ENCODE data around the gene MGLL.

The MGLL gene

DNA sequence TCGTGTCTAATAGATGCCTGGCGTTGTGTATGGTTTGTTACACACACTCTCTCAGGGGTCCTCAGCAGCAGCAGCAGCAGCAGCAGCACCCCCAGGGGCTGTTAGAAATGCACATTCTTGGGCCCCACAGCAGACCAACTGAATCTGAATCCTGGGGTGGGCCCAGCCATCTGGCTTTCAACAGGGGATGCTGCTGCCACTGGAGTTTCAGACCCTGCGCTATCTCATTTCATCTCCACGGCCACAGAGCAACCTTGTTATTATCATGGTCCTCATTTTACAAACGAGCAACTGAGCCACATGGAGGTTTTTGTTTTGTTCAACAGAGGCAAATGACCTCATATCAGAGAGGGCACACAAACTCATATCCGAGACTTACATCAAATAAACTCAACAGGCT lies 47.7 kb downstream of the MGLL start:
- DNase-seq (ENCODE audit: low read depth in 3 of 3): no peak

DNA sequence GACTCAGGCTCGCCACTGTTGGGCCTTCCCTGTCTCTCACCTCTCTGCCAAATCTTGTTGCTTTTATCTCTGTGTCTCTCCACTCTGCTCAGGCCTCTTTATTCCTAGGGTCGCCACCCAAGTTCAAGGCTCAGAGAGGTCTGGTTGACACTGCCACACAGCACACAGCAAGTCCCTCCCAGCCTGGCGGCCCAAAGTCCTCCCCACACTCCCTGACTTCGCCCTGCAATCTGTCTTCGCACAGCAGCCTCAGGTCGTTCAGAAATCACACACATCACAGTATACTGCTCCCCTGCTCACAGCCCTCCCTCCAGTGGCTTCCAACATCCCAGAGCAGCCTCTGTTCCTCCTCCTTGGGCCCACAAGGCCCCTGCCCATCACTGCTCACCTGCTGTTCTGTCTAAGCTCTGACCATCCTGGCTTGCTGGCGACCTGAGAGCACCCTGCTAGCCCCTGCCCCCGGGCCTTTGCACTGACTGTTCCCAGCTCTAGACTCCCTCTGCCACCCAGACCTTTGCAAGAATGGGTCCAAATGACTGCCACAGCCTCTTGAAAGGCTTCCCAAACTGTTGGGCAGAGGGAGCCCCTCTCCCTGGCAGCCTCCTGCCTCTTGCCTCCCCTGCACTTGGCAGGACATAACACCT lies 48.4 kb downstream of the MGLL start:
- DNase-seq (ENCODE audit: low read depth in 3 of 3): no peak

DNA sequence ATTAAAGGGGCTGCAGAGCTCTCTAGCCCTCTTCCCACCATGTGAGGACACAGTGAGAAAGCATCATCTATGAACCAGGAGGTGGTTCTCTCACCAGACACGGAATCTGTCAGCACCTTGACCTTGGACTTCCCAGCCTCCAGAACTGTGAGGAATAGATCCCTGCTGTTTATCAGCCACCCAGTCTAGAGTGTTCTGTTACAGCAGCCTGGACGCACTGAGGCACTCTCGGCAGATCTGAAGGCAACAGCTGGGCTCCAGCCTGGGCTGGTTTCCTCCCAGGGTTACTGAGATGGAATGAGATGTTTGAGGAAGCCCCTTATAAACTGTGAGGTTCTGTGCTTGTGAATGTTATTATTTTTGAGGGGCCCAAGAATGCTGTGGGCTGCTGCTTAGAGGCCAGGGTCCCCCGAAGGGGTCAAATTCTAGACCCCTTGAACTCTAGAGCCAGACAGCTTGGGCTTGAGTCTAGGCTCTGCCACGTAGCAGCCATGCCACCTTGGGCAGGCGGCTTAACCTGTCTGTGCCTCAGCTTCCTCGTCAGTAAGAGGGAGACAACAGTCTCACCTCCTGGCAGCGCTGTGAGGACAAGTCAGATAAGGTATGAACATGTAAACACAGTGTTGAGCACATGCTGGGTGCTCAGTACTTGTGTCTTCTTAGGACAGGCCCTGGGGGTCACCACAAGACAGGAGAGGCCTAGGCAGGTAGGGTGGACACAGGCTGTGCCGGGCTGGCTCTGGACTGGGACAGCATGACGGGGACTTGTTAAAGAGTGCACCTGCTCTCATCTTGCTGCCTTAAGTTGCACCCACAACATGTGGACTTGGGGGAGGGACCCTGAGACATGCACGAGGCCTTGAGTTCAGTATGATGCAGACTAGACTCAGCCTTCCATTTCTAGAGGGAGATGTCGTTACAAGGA lies 49.2 kb downstream of the MGLL start:
- DNase-seq (ENCODE audit: low read depth in 3 of 3): no peak

DNA sequence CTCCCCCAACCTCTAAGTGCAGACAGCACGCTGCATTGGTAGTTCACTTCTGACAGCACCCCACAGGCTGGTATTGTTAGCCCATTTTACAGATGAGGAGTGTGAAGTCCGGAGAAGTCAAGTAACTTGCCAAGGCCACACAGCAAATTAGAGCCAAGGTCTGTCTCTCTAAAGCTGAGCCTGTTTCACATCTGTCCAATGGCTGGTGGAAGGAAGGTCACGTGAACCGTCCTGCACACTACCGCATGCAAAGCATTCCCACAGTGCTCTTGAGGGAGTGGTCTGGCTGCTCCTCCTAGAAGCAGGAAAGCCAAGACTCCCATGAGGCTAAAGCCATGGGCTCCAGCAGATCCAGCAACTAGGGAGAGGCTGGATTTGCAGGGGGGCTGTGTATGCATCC lies 50.0 kb downstream of the MGLL start:
- DNase-seq (ENCODE audit: low read depth in 3 of 3): no peak

DNA sequence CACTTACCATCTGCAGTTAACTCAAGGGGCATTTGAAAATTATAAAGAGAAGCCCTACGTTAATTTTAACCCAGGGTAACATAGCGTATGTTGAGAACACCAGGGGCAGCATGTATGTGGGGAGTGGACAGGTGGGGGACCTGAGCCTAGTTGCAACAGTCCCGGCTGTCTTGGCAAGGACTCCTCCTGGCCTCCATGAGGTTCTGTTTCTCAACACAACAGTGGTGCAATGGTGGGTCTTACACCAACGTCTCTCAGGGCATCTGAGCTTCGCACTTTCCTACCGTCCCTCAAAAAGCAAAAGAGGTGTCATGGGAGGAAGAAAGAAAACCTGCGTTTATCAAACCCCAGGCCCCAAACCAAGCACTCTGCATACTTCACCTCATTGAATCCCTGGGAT lies 50.6 kb downstream of the MGLL start:
- DNase-seq (ENCODE audit: low read depth in 3 of 3): no peak

DNA sequence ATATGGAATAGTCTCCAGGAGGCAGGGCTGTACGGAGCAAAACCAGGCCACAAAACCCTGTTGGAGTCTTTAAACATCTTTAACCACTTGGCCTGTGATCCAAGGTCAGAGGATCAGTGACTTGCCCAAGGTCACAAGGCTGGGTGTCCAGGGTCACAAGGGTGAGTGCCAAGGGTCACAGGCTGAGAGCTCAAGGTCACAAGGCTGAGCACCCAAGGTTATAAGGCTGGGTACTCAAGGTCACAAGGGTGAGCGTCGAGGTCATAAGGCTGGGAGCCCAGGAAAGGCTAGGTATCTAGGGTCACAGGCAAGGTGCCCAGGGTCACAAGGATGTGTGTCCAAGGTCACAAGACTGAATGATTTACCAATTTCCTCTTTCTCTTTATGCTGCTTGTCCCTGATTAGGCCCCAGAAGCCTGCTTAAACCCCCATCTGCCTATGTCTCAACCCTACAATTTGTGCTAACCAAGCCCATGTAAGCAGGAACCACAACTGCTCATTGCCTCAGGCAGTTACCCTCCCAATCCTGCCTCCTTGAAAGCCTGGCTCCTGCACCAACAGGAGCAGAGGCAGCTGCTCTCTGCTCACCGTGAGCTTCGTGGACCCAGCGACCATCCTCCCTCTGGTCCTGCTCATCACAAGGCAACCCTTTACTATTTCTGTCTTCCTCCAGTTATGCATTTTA lies 51.5 kb downstream of the MGLL start:
- DNase-seq (ENCODE audit: low read depth in 3 of 3): no peak

DNA sequence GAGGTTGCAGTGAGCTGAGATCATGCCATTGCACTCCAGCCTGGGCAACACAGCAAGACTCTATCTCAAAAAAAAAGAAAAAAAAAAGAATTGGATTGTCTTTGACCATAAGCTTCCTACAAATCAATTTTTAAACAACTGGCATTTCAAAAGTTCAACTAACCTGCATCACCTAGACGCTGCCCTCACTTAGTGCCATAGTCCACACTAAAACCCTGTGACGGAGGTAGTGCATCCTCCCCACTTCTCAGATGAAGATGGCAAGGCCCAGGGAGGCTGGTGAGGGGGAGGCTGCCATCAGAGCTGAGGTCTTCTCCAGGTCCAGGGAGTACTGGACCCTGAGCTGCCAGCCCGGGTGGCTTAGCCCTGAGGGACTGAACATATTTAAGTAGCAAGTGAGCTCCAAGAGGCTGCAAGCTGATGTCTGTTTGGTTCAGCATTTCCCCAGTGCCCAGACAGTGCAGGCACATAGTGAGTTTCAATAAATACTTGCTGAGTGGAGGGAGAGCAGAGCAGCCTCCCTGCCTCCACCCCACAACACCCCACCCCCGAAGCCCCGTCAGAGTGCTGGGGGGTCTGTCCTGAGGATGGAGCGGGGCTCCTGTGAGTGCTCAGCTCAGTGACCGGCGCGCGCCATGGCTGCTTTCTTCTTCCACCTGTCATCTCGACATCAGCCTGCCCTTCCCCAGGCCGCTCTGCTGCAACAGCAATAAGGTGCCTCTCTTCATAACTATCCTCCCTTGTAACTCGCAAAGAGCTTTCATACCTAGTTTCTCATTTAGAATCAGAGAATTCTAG lies 52.8 kb downstream of the MGLL start:
- DNase-seq (ENCODE audit: low read depth in 3 of 3): no peak

DNA sequence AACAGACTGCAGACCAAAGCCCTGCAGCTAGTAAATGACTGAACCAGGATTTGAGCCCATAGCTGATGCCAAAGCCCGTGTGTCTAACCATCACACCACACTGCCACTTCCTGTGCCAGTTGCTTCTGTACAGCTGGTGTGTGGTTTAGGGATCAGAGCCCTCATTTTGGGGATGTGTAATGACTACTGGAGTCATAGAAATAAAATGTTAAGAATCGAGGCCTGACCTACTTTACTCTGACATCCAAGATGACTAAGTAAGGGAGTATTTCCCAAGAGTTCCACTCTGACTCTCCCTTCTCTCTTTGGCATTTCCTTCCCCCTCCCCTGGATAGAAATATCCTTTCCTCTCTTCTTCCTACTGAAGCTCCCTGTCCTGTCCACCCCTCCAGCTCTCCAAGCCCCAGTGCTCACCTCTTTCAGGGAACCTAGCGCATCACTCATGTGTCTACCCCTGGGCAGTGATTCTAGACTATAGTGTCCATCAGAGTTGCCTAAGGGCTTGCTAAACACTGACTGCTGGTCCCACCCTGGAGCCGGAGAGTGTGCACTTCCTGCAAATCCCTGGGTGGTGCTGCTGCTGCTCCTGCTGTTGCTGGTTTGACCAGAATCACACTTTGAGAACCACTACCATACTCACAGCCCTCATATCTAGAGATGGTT lies 53.8 kb downstream of the MGLL start:
- no peak for DNase-seq (ENCODE audit: low read depth in 3 of 3)

DNA sequence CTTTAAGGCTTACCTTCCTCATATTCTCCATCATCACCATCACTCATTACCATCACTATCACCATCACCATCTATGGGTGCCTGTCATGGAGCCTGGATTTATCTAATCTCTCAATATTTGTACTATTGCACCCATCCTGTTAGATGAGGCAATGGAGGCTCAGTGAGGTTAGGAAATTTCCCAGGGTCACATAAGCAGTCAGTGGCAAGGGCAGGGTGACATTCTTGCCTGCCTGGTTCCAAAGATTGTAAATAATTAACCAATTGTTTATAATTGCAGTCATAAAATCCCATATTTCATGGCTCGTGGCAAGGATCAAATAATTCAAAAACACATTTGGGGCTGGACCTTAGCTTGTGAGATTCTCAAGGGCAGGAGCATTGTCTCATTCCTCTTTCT lies 55.2 kb downstream of the MGLL start:
- DNase-seq (ENCODE audit: low read depth in 3 of 3): no peak

DNA sequence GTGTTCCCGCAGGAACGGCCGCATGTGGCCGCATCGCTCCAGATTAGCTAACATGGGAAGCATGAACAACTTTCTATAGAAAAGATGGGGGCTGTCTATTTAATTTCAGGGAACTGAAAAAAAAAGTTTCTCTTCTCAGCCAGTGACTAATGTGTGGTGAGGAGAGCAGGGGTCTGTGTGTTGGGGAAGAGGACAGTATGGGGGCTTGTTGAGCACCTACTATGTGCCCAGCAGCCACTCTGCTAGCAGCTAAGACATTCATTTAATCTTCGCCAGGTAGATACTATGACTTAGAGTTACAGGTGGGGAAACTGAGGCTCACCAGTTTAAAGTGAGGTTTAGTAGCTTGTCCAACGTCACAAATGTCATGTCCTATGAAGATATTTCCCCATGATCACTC lies 56.6 kb downstream of the MGLL start:
- no peak for DNase-seq (ENCODE audit: low read depth in 3 of 3)

DNA sequence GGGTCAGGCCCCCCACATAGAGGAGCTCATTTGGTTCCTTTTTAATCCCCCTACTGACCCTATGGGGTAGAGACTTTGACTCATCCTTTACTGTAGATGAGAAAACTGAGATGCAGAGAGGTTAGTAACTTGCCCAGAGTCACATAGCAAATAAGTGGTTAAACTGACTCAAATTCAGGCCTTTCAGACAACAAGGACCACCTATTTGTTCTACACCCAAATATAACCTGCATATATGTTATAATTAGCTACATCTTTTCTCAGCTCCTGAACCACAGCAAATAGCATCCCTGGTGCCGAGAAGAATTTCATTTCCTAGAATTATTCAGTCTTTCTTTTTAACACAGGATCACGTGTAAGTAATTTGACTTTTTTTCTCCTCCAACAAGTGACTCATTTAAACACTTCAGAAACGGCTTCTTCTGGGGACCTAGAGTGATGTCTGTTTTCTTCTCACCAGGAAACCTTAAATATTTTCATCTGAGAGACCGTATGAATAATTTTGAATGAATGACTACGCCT lies 57.4 kb downstream of the MGLL start:
- DNase-seq (ENCODE audit: low read depth in 3 of 3): no peak

DNA sequence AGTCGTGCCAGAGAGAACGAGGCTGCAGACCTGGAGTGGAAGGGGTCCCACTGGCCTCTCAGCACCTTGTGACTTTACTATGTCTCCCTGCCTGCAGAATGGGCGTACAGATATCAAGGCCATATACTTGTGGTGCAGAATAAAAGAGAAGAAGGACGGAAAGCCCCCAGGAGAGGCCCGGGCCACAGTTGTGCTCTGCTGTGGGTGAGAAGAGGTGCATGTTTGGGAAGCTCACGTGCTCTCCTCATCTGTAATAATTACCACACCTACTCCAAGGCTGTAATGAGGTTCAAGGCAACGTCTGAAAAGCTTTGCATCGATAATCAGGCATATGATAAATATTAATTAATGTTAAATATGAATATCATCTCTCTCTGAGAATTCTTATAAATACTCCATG lies 58.0 kb downstream of the MGLL start:
- no peak for DNase-seq (ENCODE audit: low read depth in 3 of 3)

DNA sequence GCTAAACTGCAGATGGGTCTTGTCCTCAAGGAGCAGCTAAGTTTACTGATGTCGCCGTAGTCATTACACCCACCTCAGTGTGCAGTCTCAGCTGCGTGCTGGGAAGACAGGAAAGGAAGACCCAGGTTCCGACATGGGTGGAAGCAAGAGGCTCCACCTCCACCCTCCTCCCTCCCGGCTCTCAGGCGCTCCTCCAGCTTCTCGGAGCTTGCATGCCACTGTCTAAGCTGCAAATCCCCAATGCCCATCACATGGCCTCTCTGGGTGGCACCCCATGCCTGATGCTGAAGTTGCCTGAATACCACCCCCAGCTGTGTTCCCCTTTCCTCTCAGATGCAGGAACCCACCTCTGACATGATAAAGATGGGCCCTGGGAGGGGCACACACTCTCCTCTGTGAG lies 58.5 kb downstream of the MGLL start:
- no peak for DNase-seq (ENCODE audit: low read depth in 3 of 3)

DNA sequence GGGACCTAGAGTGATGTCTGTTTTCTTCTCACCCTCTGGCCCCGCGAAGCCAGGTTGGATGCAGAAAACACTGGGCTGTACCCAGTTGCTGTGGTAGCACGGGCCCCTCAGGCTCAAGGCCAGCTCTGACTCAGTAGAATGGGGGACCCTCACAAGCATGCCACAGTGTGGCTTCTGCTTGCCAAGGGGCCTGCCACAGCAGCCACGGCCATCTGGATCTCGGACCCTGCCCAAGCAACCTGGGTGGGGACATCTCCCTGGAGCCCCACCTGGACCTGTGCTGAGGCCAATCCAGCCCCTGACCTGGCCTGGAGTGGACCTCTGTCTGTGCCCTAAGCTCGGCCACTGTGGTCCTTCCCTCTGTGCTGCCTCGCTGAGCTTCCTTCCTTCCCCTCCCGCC lies 59.0 kb downstream of the MGLL start:
- no peak for DNase-seq (ENCODE audit: low read depth in 3 of 3)

DNA sequence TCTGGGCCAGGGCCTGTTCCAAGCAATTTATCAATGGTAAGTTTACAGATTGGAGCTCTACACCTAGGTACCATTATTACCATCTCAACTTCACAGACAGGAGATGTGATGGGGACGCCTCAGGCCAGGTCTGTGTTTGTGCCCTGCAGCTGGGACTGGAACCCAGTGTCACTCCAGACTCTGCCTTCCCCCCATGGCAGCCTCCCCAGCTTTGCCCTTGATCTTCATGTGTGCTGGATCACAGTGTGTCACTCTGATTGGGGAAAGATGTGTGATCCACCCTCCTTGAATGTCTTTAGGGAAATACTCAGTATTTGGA lies 59.6 kb downstream of the MGLL start:
- DNase-seq (ENCODE audit: low read depth in 3 of 3): no peak

DNA sequence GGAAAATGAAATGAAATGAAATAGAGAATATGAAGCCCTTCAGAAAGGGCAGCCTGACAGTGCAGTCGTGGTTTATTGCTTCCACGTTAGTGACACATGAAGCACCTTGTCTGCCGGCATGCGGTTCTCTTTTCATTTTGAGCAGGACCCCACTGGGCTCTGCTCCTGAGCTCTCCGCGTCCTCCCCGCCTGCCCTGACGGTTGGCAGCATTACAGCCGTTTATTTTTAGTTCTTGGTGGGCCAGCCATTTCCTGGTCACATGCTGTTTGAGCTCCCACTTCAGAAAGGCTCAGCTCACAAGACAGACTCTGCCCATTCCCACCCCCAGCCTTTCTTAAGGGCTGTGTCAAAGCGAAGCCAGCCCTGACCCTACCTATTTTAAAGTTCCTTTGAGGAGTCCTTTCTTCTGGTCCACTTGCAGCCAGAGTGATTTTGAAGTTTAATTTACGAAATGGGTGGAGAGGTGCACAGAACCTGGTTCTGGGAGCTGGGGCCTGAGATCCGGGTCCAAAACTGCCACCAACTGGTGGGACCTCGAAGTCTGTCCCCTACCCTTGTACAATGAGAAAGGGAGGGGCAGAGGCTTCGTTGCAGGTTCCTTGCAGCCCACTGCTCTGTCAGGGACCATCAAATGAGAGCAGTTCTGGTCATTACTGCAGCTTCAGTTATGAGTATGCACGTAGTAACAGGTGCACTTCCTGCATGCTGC lies 60.1 kb downstream of the MGLL start:
- DNase-seq (ENCODE audit: low read depth in 3 of 3): no peak

DNA sequence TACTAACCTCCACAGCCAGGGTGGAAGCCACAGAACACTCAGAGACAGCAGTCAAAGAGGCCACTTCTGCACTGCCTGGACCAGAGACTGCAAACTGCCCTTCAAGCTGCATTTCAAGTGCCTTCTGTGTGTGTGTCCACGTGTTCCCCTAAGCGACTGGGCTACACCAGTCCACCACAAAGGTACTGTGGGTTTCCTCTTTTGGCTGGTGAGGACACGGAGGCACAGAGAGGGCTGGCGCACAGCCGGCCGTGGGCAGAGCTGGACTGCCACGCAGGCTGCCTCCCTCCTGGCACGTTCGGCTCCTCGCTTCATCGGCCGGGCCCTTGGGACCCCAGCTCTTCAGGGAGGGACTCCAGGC lies 60.9 kb downstream of the MGLL start:
- DNase-seq (ENCODE audit: low read depth in 3 of 3): no peak

DNA sequence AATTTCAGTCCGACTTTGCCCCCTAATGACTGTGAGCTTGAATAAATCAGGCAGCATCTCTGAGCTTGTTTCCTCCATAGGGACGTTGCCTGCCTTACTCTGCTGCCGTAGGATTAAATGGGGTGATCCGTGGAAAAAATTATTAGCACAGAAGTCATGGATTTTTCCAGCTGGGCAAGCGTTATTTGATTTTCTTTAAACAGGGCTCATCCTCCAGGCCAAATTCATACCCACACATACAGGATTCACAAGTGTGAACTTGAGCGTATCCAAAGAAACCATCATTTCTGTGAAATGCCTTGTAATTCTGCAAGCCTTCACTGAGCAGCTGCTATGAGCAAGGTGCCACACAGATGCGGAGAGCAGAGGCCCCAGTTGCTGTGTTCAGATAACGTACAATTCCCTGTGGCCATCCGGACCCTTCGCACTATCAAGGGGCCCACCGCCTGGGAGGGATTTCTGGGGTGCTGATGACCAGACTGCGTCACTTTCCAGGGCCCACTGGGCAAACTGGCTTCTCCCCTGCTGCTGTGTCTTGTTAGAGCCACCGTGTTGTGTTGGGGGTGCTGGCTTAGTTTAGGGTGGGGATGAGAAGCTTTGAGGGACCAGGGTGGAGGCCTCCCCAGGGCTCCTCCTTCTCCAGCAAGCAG lies 61.4 kb downstream of the MGLL start:
- no peak for DNase-seq (ENCODE audit: low read depth in 3 of 3)

DNA sequence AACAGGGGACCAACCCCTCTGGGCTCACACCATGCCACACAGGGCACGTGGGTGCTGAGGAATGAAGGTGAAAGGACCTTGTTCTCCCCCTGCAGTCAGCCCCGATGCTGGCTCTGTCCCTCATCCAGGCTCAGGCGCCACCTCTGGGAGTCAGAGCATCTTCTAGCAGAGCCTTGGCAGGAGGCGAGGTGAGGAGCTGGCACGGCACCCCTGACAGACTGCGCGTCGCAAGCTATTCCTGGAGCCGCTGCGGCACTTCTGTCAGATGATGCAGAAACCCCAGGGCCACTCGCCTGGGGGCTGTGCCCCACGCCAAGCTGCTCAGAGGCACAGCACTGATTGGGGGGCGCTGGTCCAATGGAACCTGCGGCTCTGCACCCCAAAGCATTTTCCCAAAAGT lies 62.0 kb downstream of the MGLL start:
- DNase-seq (ENCODE audit: low read depth in 3 of 3): no peak

DNA sequence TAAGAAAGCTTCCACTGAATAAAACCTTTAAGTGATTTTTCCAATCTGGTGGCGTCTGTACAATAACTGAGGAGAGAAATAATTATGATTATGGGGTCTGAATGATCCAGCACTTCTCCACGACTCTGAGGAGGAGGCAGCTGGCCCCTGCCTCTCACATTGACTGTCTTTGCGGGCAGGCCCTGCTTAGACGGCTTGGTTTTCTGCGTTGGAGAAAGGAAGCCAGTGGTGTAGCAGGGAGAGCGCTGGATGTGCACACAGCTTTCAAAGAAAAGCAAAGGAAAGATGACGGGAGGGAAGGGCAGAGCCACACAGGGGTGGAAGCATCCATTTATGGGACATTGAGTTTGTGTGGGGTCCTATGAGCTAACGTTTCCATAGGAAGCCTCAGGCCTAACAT lies 62.5 kb downstream of the MGLL start:
- DNase-seq (ENCODE audit: low read depth in 3 of 3): no peak

Measured in stimulated activated CD4-positive, alpha-beta T cell treated with anti-CD3 and anti-CD28 coated beads, TNF-alpha, amount 100 ng/mL, for 48 hours (primary cell).